Measurements from ENCODE around the gene COL24A1.

DNA sequence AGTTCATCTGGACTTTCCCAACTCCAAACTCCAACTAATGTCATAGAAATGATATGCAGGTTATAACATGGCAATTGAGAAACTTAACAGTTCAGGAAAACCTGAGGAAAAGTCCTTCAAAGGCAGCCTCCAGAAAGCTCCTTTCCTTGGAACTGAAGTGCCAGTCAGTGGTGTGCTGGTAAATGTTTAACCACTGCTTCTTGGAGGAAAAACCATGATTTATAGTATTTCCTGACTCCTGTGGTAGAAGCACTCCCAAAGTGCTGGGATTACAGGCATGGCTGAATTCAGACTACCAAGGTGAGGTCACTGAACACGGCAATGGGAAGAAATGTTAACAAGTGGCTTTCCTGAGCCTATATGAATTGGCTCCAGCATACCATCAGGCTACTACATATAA lies 421.6 kb downstream of the COL24A1 start:
- TF ChIP-seq, protein P1, sequence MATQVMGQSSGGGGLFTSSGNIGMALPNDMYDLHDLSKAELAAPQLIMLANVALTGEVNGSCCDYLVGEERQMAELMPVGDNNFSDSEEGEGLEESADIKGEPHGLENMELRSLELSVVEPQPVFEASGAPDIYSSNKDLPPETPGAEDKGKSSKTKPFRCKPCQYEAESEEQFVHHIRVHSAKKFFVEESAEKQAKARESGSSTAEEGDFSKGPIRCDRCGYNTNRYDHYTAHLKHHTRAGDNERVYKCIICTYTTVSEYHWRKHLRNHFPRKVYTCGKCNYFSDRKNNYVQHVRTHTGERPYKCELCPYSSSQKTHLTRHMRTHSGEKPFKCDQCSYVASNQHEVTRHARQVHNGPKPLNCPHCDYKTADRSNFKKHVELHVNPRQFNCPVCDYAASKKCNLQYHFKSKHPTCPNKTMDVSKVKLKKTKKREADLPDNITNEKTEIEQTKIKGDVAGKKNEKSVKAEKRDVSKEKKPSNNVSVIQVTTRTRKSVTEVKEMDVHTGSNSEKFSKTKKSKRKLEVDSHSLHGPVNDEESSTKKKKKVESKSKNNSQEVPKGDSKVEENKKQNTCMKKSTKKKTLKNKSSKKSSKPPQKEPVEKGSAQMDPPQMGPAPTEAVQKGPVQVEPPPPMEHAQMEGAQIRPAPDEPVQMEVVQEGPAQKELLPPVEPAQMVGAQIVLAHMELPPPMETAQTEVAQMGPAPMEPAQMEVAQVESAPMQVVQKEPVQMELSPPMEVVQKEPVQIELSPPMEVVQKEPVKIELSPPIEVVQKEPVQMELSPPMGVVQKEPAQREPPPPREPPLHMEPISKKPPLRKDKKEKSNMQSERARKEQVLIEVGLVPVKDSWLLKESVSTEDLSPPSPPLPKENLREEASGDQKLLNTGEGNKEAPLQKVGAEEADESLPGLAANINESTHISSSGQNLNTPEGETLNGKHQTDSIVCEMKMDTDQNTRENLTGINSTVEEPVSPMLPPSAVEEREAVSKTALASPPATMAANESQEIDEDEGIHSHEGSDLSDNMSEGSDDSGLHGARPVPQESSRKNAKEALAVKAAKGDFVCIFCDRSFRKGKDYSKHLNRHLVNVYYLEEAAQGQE (IDR thresholded peaks at IDR 0.05; ENCODE audit: low read depth): no peak
- TF ChIP-seq, protein P2, sequence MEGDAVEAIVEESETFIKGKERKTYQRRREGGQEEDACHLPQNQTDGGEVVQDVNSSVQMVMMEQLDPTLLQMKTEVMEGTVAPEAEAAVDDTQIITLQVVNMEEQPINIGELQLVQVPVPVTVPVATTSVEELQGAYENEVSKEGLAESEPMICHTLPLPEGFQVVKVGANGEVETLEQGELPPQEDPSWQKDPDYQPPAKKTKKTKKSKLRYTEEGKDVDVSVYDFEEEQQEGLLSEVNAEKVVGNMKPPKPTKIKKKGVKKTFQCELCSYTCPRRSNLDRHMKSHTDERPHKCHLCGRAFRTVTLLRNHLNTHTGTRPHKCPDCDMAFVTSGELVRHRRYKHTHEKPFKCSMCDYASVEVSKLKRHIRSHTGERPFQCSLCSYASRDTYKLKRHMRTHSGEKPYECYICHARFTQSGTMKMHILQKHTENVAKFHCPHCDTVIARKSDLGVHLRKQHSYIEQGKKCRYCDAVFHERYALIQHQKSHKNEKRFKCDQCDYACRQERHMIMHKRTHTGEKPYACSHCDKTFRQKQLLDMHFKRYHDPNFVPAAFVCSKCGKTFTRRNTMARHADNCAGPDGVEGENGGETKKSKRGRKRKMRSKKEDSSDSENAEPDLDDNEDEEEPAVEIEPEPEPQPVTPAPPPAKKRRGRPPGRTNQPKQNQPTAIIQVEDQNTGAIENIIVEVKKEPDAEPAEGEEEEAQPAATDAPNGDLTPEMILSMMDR (IDR thresholded peaks at IDR 0.05 in 2 of 3, conservative IDR thresholded peaks at IDR 0.05 in 1 of 3; ENCODE audit: borderline replicate concordance in 1 of 3, insufficient read depth in 1 of 3, low read depth in 2 of 3, low read length in 2 of 3): no peak
- TF ChIP-seq, protein P3, sequence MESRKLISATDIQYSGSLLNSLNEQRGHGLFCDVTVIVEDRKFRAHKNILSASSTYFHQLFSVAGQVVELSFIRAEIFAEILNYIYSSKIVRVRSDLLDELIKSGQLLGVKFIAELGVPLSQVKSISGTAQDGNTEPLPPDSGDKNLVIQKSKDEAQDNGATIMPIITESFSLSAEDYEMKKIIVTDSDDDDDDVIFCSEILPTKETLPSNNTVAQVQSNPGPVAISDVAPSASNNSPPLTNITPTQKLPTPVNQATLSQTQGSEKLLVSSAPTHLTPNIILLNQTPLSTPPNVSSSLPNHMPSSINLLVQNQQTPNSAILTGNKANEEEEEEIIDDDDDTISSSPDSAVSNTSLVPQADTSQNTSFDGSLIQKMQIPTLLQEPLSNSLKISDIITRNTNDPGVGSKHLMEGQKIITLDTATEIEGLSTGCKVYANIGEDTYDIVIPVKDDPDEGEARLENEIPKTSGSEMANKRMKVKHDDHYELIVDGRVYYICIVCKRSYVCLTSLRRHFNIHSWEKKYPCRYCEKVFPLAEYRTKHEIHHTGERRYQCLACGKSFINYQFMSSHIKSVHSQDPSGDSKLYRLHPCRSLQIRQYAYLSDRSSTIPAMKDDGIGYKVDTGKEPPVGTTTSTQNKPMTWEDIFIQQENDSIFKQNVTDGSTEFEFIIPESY (IDR thresholded peaks at IDR 0.05; ENCODE audit: extremely low read depth, insufficient replicate concordance, low read length): no peak
- TF ChIP-seq RAD21 (IDR thresholded peaks at IDR 0.05; ENCODE audit: low read depth) (no peak), EZH2phosphoT487 (IDR thresholded peaks at IDR 0.05; ENCODE audit: borderline replicate concordance) (no peak), EZH2 (IDR thresholded peaks at IDR 0.05) (no peak), JUND (IDR thresholded peaks at IDR 0.05) (no peak), CEBPB (IDR thresholded peaks at IDR 0.05; ENCODE audit: low read depth) (no peak)
- TF ChIP-seq, protein P4, sequence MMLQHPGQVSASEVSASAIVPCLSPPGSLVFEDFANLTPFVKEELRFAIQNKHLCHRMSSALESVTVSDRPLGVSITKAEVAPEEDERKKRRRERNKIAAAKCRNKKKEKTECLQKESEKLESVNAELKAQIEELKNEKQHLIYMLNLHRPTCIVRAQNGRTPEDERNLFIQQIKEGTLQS (IDR thresholded peaks at IDR 0.05): no peak

Measured in HCT116 (cell line).